C1 segment of cervical spinal cord (tissue), 14 donors: Measurements from ENCODE around the gene TRIM28.
"Not testable (repeated sequence)": the region's sequence is repeated elsewhere in the genome, so short reads cannot be mapped to it uniquely, and the experiment has no call there.

Experiments
- DNase-seq, 14 donors: peaks; one replicate each; lab custom pipeline; 2025; lab: John Stamatoyannopoulos, UW

The TRIM28 gene

GRCh38 chr19:58543826-58544590, at the start of gene TRIM28:
TSS of gene TRIM28 (plus strand) at chr19:58544064. CDS start at chr19:58544758, 694 bp downstream.
- no peak for DNase-seq

GRCh38 chr19:58497634-58498170, 46.2 kb upstream of the TRIM28 start:
- DNase-seq = no peak

- DNase-seq = no peak
These were observed 45.4 kb upstream of the TRIM28 start for GRCh38 chr19:58498316-58499020.

- peak; percentile 77 to 100 (median 96) for DNase-seq
These were observed 44.6 kb upstream of the TRIM28 start for GRCh38 chr19:58499021-58499927.

- no peak for DNase-seq
These were observed 43.6 kb upstream of the TRIM28 start for GRCh38 chr19:58500242-58500641.

GRCh38 chr19:58507602-58508223, 36.2 kb upstream of the TRIM28 start:
- not testable (repeated sequence) for DNase-seq

- no peak for DNase-seq
These were observed 34.2 kb upstream of the TRIM28 start for GRCh38 chr19:58509731-58510083.

GRCh38 chr19:58510084-58510862, 33.6 kb upstream of the TRIM28 start:
- DNase-seq = no peak

- no peak for DNase-seq
These were observed 32.3 kb upstream of the TRIM28 start, which contains the start of gene SLC27A5 for GRCh38 chr19:58511353-58512208. TSS of gene SLC27A5 (minus strand) at chr19:58511992. CDS start at chr19:58511955, 37 bp downstream.

GRCh38 chr19:58513213-58513693, 30.6 kb upstream of the TRIM28 start:
- no peak for DNase-seq

GRCh38 chr19:58513694-58514563, 29.9 kb upstream of the TRIM28 start:
- DNase-seq = peak in 13 of 14 donors; percentile 7 to 78 (median 55)

- DNase-seq = no peak
These were observed 29.3 kb upstream of the TRIM28 start for GRCh38 chr19:58514564-58515022.

GRCh38 chr19:58515259-58515658, 28.6 kb upstream of the TRIM28 start:
- DNase-seq = no peak

GRCh38 chr19:58516246-58516836, 27.5 kb upstream of the TRIM28 start:
- no peak for DNase-seq

- DNase-seq = no peak
These were observed 26.7 kb upstream of the TRIM28 start for GRCh38 chr19:58516964-58517833.

GRCh38 chr19:58518256-58519086, 25.4 kb upstream of the TRIM28 start:
- DNase-seq = no peak
